ENCODE data around the gene PARM1.

The PARM1 gene

DNA sequence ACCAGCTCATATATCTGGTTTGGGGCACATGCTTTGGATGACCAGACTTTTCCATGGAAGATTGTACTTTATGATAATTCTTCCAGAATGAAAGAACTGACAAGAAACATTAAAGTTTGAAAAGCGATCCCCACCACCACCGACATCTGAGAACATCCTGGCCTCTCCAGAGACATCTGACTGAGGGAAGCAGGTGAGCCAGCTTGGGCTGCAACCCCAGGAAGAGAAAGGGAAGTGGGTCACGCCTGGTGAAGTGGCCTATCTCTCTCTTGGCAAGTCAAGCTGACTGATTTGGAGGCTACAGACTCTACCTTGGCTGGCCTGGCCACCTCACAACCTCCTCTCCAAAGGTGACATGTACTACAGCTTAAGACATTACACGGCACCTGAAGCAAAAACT is 20.7 kb downstream of the PARM1 start:
- Histone ChIP-seq H3K27me3 (ENCODE audit: insufficient read depth, poor library complexity, severe bottlenecking) (no peaks in the 10 kb centered on the region), H3K9me3 (ENCODE audit: severe bottlenecking) (no peaks in the 10 kb centered on the region), H3K27ac (ENCODE audit: poor library complexity, severe bottlenecking) (no peak overlapping the region), H3K4me3 (ENCODE audit: severe bottlenecking) (no peak overlapping the region), H3K4me1 (ENCODE audit: insufficient read depth, poor library complexity, severe bottlenecking) (no peaks in the 10 kb centered on the region), H3K36me3 (ENCODE audit: low read depth) (no peaks in the 10 kb centered on the region)
- TF ChIP-seq, protein P1, sequence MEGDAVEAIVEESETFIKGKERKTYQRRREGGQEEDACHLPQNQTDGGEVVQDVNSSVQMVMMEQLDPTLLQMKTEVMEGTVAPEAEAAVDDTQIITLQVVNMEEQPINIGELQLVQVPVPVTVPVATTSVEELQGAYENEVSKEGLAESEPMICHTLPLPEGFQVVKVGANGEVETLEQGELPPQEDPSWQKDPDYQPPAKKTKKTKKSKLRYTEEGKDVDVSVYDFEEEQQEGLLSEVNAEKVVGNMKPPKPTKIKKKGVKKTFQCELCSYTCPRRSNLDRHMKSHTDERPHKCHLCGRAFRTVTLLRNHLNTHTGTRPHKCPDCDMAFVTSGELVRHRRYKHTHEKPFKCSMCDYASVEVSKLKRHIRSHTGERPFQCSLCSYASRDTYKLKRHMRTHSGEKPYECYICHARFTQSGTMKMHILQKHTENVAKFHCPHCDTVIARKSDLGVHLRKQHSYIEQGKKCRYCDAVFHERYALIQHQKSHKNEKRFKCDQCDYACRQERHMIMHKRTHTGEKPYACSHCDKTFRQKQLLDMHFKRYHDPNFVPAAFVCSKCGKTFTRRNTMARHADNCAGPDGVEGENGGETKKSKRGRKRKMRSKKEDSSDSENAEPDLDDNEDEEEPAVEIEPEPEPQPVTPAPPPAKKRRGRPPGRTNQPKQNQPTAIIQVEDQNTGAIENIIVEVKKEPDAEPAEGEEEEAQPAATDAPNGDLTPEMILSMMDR (IDR thresholded peaks at IDR 0.05; ENCODE audit: poor library complexity, severe bottlenecking) = no peak
- DNase-seq (ENCODE audit: low spot score) = no peak
- ATAC-seq (ENCODE audit: low read depth) = no peak

DNA sequence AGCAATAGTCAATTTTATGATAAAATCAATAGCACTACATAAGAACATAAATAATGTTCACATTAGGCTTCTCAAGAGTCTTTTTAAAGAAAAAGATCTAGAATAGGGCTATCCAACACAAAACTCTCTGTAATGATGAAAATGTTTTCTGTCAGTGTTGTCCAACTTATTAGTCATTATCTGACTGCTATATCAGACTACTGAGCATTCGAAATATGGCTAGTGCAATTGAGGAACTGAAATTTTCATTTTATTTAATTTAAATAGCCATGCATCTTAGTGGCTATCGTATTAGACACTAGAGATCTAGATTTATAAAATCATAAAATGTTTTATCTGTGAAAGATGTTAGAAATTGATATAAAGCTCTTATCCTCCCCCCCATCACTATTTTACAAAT is 26.0 kb downstream of the PARM1 start:
- Histone ChIP-seq H3K4me1 (ENCODE audit: insufficient read depth, poor library complexity, severe bottlenecking) (no peaks in the 10 kb centered on the region), H3K36me3 (ENCODE audit: low read depth) (no peaks in the 10 kb centered on the region), H3K27ac (ENCODE audit: poor library complexity, severe bottlenecking) (no peak overlapping the region), H3K4me3 (ENCODE audit: severe bottlenecking) (no peak overlapping the region), H3K27me3 (ENCODE audit: insufficient read depth, poor library complexity, severe bottlenecking) (no peaks in the 10 kb centered on the region), H3K9me3 (ENCODE audit: severe bottlenecking) (no peaks in the 10 kb centered on the region)
- ATAC-seq (ENCODE audit: low read depth) (no peak), DNase-seq (ENCODE audit: low spot score) (no peak)
- TF ChIP-seq, protein P1 (IDR thresholded peaks at IDR 0.05; ENCODE audit: poor library complexity, severe bottlenecking) = no peak

DNA sequence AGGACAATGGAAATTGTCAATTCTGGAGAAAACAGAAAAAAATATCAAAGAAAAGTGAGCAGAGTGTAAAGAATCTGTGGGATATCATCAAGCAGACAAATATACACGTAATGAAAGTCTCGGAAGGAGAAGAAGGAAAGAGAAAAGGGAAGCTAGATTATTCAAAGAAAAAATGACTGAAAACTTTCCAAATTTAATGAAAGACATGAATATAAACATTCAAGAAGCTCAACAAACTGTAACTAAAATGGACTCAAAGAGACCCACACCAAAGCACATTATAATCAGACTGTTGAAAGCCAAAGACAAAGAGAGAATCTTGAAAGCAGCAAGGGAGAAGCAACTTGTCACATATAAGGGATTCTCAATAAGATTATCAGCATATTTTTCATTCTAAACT is 28.3 kb downstream of the PARM1 start:
- Histone ChIP-seq H3K9me3 (ENCODE audit: severe bottlenecking) (no peaks in the 10 kb centered on the region), H3K27me3 (ENCODE audit: insufficient read depth, poor library complexity, severe bottlenecking) (no peaks in the 10 kb centered on the region), H3K36me3 (ENCODE audit: low read depth) (no peaks in the 10 kb centered on the region), H3K4me1 (ENCODE audit: insufficient read depth, poor library complexity, severe bottlenecking) (no peaks in the 10 kb centered on the region), H3K4me3 (ENCODE audit: severe bottlenecking) (no peak overlapping the region), H3K27ac (ENCODE audit: poor library complexity, severe bottlenecking) (no peak overlapping the region)
- TF ChIP-seq, protein P1 (IDR thresholded peaks at IDR 0.05; ENCODE audit: poor library complexity, severe bottlenecking) = no peak
- no peak for DNase-seq (ENCODE audit: low spot score)
- no peak for ATAC-seq (ENCODE audit: low read depth)

DNA sequence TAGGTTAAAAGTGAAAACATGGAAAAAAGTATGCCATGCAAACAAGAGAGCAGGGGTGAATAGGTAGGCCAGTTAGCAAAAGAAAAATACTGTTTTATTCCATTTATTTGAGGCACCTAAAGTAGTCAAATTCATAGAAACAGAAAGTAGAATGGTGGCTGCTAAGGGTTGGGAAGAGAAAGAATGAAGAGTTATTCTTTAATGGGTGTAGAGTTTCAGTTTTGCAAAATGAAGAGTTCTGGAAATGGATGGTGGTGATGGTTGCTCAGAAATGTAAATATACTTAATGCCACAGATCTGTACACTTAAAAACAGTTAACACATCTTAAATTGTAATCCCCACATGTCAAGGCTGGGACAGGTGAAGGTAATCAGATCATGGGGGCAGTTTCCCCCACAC is 29.7 kb downstream of the PARM1 start:
- H3K27ac ChIP-seq (ENCODE audit: poor library complexity, severe bottlenecking) = no peak overlapping the region
- no peaks in the 10 kb centered on the region for H3K27me3 ChIP-seq (ENCODE audit: insufficient read depth, poor library complexity, severe bottlenecking)
- no peaks in the 10 kb centered on the region for H3K36me3 ChIP-seq (ENCODE audit: low read depth)
- H3K4me1 ChIP-seq (ENCODE audit: insufficient read depth, poor library complexity, severe bottlenecking) = no peaks in the 10 kb centered on the region
- ATAC-seq (ENCODE audit: low read depth) (no peak), DNase-seq (ENCODE audit: low spot score) (no peak)
- TF ChIP-seq, protein P1 (IDR thresholded peaks at IDR 0.05; ENCODE audit: poor library complexity, severe bottlenecking) = no peak
- H3K4me3 ChIP-seq (ENCODE audit: severe bottlenecking) = no peak overlapping the region
- H3K9me3 ChIP-seq (ENCODE audit: severe bottlenecking) = no peaks in the 10 kb centered on the region

DNA sequence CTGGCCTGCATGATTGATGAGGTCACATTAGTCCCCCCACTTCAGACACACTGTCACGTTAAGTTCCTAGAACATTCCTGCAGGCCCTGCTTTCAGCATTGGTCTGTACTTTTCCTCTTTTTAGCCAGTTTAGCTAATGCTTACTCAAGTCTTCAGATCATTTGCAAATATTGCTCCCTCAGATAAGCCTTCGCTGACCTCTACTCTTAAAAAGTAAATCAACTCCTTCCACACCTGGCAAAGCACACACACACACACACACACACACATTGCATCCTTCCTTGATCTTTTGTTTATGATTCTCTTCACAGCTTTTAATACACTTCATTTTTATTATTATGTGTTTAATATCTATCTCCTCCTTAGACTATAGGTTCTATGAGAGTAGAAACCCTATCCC is 31.4 kb downstream of the PARM1 start:
- H3K36me3 ChIP-seq (ENCODE audit: low read depth) = no peaks in the 10 kb centered on the region
- no peak overlapping the region for H3K27ac ChIP-seq (ENCODE audit: poor library complexity, severe bottlenecking)
- H3K9me3 ChIP-seq (ENCODE audit: severe bottlenecking) = no peaks in the 10 kb centered on the region
- no peaks in the 10 kb centered on the region for H3K4me1 ChIP-seq (ENCODE audit: insufficient read depth, poor library complexity, severe bottlenecking)
- ATAC-seq (ENCODE audit: low read depth) (no peak), DNase-seq (ENCODE audit: low spot score) (no peak)
- H3K27me3 ChIP-seq (ENCODE audit: insufficient read depth, poor library complexity, severe bottlenecking) = no peaks in the 10 kb centered on the region
- TF ChIP-seq, protein P1 (IDR thresholded peaks at IDR 0.05; ENCODE audit: poor library complexity, severe bottlenecking) = no peak
- no peak overlapping the region for H3K4me3 ChIP-seq (ENCODE audit: severe bottlenecking)

Data from RWPE2 (cell line).